KMS-11 (cell line): Measurements from ENCODE around the gene PRXL2A.

Experiments used
- H2AFZ ChIP-seq: fragments of 200-600 bp; sonication (generic); 2 replicates; pipeline ENCODE4 v1.6.1; 2016; ENCODE audit warnings: antibody characterized with exemption, mixed run types, low read depth
- H3K27ac ChIP-seq: fragments of 200-600 bp; sonication (generic); 2 replicates; pipeline ENCODE4 v1.6.1; 2016; ENCODE audit warnings: mild to moderate bottlenecking, mixed run types
- H3K27me3 ChIP-seq: fragments of 200-600 bp; sonication (generic); 2 replicates; pipeline ENCODE4 v1.6.1; 2017; ENCODE audit warnings: mild to moderate bottlenecking, low read depth, mixed run types, moderate library complexity; ENCODE audit not compliant: insufficient read depth
- H3K36me3 ChIP-seq: fragments of 200-600 bp; sonication (generic); 2 replicates; pipeline ENCODE4 v1.6.1; 2017; ENCODE audit warnings: mild to moderate bottlenecking, mixed run types; ENCODE audit not compliant: insufficient read depth
- H3K4me1 ChIP-seq: fragments of 200-600 bp; sonication (generic); 2 replicates; pipeline ENCODE4 v1.6.1; 2016; ENCODE audit warnings: mild to moderate bottlenecking, low read depth, mixed run types; ENCODE audit not compliant: poor library complexity, severe bottlenecking
- H3K4me2 ChIP-seq: fragments of 200-600 bp; sonication (generic); 2 replicates; pipeline ENCODE4 v1.7.0; 2016; ENCODE audit warnings: mild to moderate bottlenecking, mixed run types
- H3K4me3 ChIP-seq: fragments of 200-600 bp; sonication (generic); IDR thresholded peaks from 2 replicates; pipeline ENCODE4 v1.6.1; 2017; ENCODE audit warnings: low read depth, low read length, mixed read lengths; ENCODE audit not compliant: insufficient read depth
- H3K79me2 ChIP-seq: fragments of 200-600 bp; sonication (generic); 2 replicates; pipeline ENCODE4 v1.6.1; 2016; ENCODE audit warnings: low read depth, mixed run types; ENCODE audit not compliant: insufficient read depth
- H3K9ac ChIP-seq: fragments of 200-600 bp; sonication (generic); 2 replicates; pipeline ENCODE4 v1.6.1; 2016; ENCODE audit warnings: mild to moderate bottlenecking, mixed run types
- H4K20me1 ChIP-seq: fragments of 200-600 bp; sonication (generic); 2 replicates; pipeline ENCODE4 v1.6.1; 2016; ENCODE audit warnings: mild to moderate bottlenecking, mixed run types; ENCODE audit not compliant: insufficient read depth
- CTCF ChIP-seq: fragments of 200-600 bp; sonication (generic); conservative IDR thresholded peaks from 2 replicates; pipeline ENCODE4 v1.6.1; 2017; ENCODE audit warnings: low read depth, mild to moderate bottlenecking, antibody characterized with exemption, low read length, moderate library complexity, mixed read lengths

Gene PRXL2A

DNA sequence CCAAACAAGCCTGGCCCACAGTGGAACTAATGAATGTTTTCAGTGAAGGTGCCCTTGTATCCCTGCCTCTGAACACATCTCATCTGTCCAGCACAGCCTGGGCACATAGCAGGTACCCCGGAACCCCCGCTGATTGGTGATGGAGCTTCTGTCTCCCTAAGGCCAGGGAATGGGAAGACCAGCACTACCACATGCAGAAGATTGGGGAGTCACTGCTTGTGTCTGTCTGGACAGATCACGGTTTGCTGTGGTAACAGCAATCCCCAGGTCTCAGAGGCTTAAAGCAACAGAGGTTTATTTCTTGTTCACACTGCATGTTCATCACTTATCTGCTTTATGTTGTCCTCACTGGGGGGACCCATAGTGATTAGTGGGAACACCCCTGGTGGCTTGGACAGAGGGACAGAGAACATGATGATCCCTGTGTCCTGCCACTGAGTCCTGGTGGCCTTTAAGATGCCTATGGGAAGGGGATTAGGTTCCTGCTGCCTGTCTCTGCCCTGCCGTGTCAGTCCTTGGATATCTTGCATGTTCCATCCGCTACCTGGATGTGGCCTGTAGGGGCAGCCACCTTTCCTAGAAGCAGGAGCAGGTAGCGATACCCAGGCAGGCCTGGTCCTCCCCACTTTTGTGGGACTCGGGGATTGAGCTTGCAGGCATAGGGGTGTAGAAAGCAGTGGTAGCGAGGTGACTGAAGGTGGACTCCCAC, 49.4 kb downstream of the PRXL2A start:
- H3K27me3 ChIP-seq, result no peaks in the 10 kb centered on the region
- peaks cover 56% of the 10 kb centered on the region for H3K4me1 ChIP-seq
- TF ChIP-seq CTCF, result no peak
- H2AFZ ChIP-seq, result no peak overlapping the region
- no peak overlapping the region for H3K9ac ChIP-seq
- H3K79me2 ChIP-seq, result peaks cover 20% of the 10 kb centered on the region; the same call in 1 of the 2 replicates
- no peak overlapping the region for H3K4me3 ChIP-seq
- H3K36me3 ChIP-seq, result no peaks in the 10 kb centered on the region
- H4K20me1 ChIP-seq, result no peaks in the 10 kb centered on the region
- no peak overlapping the region for H3K27ac ChIP-seq
- peak overlapping the region; percentile 21; the same call in 1 of the 2 replicates for H3K4me2 ChIP-seq

DNA sequence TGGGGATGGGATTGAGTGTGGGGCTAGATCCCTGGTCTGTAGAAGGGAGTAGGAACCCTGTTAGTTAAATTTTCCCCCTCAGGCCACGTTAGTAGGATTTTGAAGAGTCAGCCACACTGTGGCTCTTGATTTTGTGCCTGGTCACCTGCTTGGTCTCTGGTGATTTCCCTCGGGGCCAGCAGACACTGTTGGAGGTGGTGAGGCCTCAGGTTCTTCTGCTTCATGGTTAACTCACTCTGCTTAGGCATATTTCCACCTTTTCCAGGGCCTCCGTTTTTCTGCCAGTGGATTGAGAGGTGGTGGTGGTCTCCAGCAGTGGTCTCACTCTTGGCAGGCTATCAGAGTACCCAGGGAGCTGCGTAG, 49.9 kb downstream of the PRXL2A start:
- H3K9ac ChIP-seq, result no peak overlapping the region; the same call in 1 of the 2 replicates
- H2AFZ ChIP-seq, result no peak overlapping the region
- H3K79me2 ChIP-seq, result peaks cover 20% of the 10 kb centered on the region; the same call in 1 of the 2 replicates
- H3K4me1 ChIP-seq, result peaks cover 59% of the 10 kb centered on the region
- no peaks in the 10 kb centered on the region for H4K20me1 ChIP-seq
- no peak overlapping the region for H3K27ac ChIP-seq
- H3K4me3 ChIP-seq, result no peak overlapping the region
- H3K4me2 ChIP-seq, result 0 out of 2 replicates have a peak overlapping the region, but pooled peaks have one; percentile 58
- H3K36me3 ChIP-seq, result no peaks in the 10 kb centered on the region
- no peaks in the 10 kb centered on the region for H3K27me3 ChIP-seq
- TF ChIP-seq CTCF, result no peak

- no peaks in the 10 kb centered on the region for H3K27me3 ChIP-seq
- peaks cover 57% of the 10 kb centered on the region for H3K4me1 ChIP-seq
- no peaks in the 10 kb centered on the region for H4K20me1 ChIP-seq
- TF ChIP-seq CTCF, result no peak
- peaks cover 20% of the 10 kb centered on the region; the same call in 1 of the 2 replicates for H3K79me2 ChIP-seq
- no peaks in the 10 kb centered on the region for H3K36me3 ChIP-seq
- H3K4me3 ChIP-seq, result no peak overlapping the region
- no peak overlapping the region for H2AFZ ChIP-seq
- peak overlapping the region; percentile 37; the same call in 1 of the 2 replicates for H3K27ac ChIP-seq
- no peak overlapping the region; the same call in 1 of the 2 replicates for H3K9ac ChIP-seq
- peak overlapping the region; percentile 58; the same call in 1 of the 2 replicates for H3K4me2 ChIP-seq
These were observed 50.3 kb downstream of the PRXL2A start for GRCh38 chr10:80458638-80459037.

DNA sequence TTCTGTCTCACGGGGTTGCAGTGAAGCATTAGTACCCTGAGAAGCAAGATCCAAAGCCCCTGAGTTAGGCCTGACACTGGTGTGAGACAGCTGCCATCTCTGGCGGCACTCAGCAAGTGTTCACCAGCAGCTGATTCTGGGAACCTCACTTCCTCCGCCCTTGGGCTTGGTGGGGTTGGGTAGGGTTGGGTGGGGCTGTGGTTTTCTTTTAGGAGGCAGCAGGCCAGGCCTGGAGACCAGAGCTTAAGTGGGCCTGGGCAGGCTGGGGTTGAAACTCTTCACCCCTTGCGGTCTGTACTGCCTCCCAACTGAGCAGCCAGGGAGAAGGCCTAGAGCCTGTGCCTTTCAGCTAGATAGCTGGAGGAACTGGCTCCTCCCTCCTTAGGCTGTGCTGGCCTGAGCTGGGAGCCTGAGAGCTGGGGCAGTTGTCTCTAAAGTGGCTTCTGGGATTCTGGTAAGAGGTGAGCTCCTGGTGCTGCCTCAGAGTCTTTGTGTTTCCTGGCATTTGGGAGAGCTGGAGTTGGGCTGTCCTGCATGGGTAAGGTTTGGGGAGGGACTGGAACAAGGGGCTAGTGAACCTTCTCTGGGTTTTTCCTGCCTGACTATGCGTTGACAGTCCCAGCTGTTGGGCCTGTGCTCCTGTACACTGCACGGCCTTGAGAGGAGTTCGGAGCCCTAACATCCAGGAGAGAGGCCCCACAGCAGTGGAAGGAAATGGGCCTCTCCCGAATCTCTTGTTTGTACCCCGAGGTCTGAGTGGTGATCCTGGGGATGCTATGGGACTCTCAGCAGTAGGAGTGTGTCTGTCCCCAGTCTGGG, 50.9 kb downstream of the PRXL2A start:
- H3K79me2 ChIP-seq, result peaks cover 20% of the 10 kb centered on the region; the same call in 1 of the 2 replicates
- no peak for TF ChIP-seq CTCF
- no peak overlapping the region for H2AFZ ChIP-seq
- H3K4me3 ChIP-seq, result no peak overlapping the region
- H3K9ac ChIP-seq, result no peak overlapping the region; the same call in 1 of the 2 replicates
- no peaks in the 10 kb centered on the region for H3K27me3 ChIP-seq
- peaks cover 56% of the 10 kb centered on the region for H3K4me1 ChIP-seq
- H3K36me3 ChIP-seq, result no peaks in the 10 kb centered on the region
- H3K27ac ChIP-seq, result peak overlapping the region; percentile 37; the same call in 1 of the 2 replicates
- H4K20me1 ChIP-seq, result no peaks in the 10 kb centered on the region
- H3K4me2 ChIP-seq, result peak overlapping the region; percentile 58; the same call in 1 of the 2 replicates
